HUES64 (cell line): Measurements from ENCODE around the gene ANKRD11.
A peak's percentile ranks its signal among the peaks of the same experiment; 100 is the strongest.

Experiments
- H3K27ac ChIP-seq: 2 replicates; pipeline ENCODE4 v1.7.0; 2013; ENCODE audit warnings: low read depth, low read length, inconsistent platforms
- H3K27me3 ChIP-seq: 2 replicates; pipeline ENCODE4 v1.6.1; 2013; ENCODE audit warnings: mild to moderate bottlenecking, low read length; ENCODE audit not compliant: insufficient read depth
- H3K36me3 ChIP-seq: 2 replicates; pipeline ENCODE4 v1.6.1; 2013; ENCODE audit warnings: mild to moderate bottlenecking, low read length; ENCODE audit not compliant: insufficient read depth
- H3K4me1 ChIP-seq: 2 replicates; pipeline ENCODE4 v1.6.1; 2013; ENCODE audit warnings: mild to moderate bottlenecking, low read length, moderate library complexity; ENCODE audit not compliant: insufficient read depth
- H3K4me3 ChIP-seq: 2 replicates; pipeline ENCODE4 v1.5.1; 2013; ENCODE audit warnings: mild to moderate bottlenecking, low read length, moderate library complexity
- H3K9ac ChIP-seq: 2 replicates; pipeline ENCODE4 v1.6.1; 2013; ENCODE audit warnings: mild to moderate bottlenecking, low read depth, low read length
- H3K9me3 ChIP-seq: 2 replicates; pipeline ENCODE4 v1.6.1; 2013; ENCODE audit warnings: low read depth, low read length; ENCODE audit not compliant: insufficient read depth
- WGBS: fragments of 150-250, 120-280 bp; methylation state at CpG from one replicate; pipeline ENCODE4 v1.1.7; 2013; ENCODE audit warnings: missing lambda C conversion rate; 5-methylcytosine and 5-hydroxymethylcytosine counted together

The ANKRD11 gene

DNA sequence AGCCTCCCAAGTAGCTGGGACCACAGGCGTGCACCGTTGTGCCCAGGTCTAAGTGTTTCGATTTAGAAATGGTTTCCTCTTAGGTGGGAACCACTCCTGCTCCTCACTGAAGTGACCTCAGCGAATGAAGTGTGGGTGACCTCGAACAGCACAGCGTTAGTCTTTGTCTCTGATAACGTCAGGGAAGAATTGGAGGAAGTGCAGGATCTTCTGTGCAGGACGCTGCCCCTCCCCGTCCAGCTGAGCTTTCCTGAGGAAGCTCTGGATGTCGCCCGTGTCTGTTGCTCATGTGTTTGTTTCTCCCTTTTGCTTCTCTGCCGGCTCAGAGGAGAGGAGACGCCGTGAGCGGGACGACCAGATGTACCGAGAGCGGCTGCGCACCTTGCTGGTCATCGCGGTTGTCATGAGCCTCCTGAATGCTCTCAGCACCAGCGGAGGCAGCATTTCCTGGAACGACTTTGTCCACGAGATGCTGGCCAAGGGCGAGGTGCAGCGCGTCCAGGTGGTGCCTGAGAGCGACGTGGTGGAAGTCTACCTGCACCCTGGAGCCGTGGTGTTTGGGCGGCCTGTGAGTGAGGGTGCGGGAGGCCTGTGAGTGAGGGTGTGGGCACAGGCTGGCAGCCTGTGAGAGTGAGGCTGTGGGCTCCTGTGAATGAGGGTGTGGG lies 33.5 kb upstream of the ANKRD11 start:
- no peak overlapping the region for H3K9ac ChIP-seq
- no peak overlapping the region for H3K4me3 ChIP-seq
- H3K4me1 ChIP-seq: no peaks in the 10 kb centered on the region
- H3K9me3 ChIP-seq: no peaks in the 10 kb centered on the region
- 95% methylated on average over 32 of the region's 32 CpGs for WGBS
- H3K36me3 ChIP-seq: peaks cover 98% of the 10 kb centered on the region
- no peak overlapping the region for H3K27ac ChIP-seq
- no peaks in the 10 kb centered on the region for H3K27me3 ChIP-seq

DNA sequence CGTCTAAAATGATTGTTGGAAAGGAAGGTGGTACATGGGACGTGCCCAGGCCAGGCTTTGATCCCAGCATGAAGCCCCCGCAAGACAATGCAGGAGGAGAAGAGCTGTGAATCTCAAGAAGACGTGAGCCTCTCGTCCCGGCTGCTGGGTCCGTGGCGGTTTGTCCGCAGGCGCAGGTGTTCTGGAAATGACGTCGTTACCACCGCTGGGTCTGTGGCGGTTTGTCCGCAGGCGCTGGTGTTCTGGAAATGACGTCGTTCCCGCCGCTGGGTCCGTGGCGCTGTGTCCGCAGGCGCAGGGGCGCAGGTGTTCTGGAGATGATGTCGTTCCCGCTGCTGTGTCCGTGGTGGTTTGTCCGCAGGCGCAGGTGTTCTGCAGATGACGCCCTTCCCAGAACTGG lies 31.9 kb upstream of the ANKRD11 start:
- Histone ChIP-seq H3K27me3 (no peaks in the 10 kb centered on the region), H3K9ac (no peak overlapping the region), H3K9me3 (no peaks in the 10 kb centered on the region), H3K4me3 (no peak overlapping the region), H3K27ac (no peak overlapping the region), H3K36me3 (peaks cover 100% of the 10 kb centered on the region), H3K4me1 (no peaks in the 10 kb centered on the region)
- WGBS: 85% methylated on average over 31 of the region's 31 CpGs

DNA sequence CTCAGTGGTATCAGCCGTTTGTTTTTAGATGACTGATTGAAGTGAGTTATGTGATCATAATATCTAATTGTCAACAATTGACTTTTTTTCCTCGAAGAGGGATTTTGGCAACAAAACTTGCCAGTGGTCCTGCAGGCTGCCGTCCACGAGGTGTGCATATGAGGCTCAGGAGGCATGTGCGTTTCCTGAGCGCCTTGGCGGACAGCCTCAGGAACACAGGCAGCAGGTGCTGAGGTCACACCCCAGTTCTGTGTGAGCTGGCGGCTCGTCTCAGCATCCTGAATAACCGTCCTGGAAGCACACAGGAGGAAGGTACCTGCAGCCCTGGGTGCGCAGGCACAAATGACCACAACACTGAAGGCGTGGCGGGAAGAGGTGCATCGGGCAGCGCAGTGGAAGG lies 29.5 kb upstream of the ANKRD11 start:
- H3K9ac ChIP-seq: no peak overlapping the region
- no peaks in the 10 kb centered on the region for H3K9me3 ChIP-seq
- H3K36me3 ChIP-seq: peaks cover 91% of the 10 kb centered on the region

DNA sequence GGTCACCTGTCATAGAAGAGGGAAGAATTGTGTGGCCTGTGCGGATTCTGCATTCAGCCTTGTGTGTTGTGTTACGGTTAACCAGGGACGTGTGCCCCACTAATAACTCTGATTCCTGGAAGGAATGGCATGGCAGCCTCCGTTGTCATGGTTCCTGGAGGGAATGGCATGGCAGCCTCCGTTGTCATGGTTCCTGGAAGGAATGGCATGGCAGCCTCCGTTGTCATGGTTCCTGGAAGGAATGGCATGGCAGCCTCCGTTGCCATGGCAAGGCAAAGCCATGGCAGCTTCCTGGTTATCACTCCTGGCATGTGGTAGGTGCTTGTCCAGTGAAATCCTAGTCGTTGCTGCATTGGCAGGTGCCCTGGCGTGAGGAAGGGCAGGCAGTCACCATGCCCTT lies 26.8 kb upstream of the ANKRD11 start:
- Histone ChIP-seq H3K9ac (no peak overlapping the region), H3K27me3 (no peaks in the 10 kb centered on the region), H3K27ac (no peak overlapping the region), H3K36me3 (peaks cover 90% of the 10 kb centered on the region), H3K9me3 (no peaks in the 10 kb centered on the region), H3K4me3 (no peak overlapping the region), H3K4me1 (no peaks in the 10 kb centered on the region)
- 81% methylated on average over 9 of the region's 9 CpGs for WGBS

More for the DNA sequence above, 29.5 kb upstream of the ANKRD11 start:
- Histone ChIP-seq H3K27me3 (no peaks in the 10 kb centered on the region), H3K4me1 (no peaks in the 10 kb centered on the region), H3K4me3 (no peak overlapping the region), H3K27ac (no peak overlapping the region)
- WGBS: 90% methylated on average over 15 of the region's 15 CpGs

DNA sequence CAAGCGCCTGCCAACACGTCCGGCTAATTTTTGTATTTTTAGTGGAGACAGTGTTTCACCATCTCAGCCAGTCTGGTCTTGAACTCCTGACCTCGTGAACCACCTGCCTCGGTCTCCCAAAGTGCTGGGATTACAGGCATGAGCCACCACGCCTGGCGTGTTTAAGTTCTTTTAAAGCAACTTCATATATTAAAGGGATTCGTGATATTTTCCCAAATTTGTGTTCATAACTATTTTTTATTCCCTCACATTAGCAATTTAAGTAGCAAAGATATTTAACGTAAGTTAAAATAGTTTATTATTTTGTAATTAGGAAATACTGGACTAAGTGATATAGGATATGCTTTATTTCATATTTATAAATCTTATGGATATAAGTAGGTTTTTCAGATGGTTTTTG lies 22.1 kb upstream of the ANKRD11 start:
- WGBS: 97% methylated on average over 8 of the region's 9 CpGs
- Histone ChIP-seq H3K4me1 (no peaks in the 10 kb centered on the region), H3K36me3 (peaks cover 63% of the 10 kb centered on the region), H3K9ac (no peak overlapping the region), H3K27ac (no peak overlapping the region), H3K27me3 (no peaks in the 10 kb centered on the region), H3K9me3 (no peaks in the 10 kb centered on the region), H3K4me3 (no peak overlapping the region)

DNA sequence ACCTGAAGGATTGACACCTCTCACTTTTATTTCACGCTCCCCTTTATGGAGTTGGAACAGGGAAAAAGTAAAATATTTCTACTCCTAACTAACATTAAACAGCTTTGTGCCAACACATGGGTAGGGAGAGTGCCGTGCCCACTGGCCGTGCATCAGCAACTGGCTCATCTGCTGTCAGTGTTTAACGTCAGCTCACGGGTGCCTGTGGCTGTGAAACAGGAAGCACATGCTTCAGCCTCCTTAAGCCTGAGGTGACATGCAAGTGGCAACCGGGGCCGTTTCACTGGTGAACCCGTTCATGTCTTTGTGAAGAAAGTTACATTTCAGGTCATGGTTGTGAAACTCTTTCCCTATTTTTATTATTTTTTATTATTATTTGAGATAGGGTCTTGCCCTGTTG lies 21.0 kb upstream of the ANKRD11 start:
- 98% methylated on average over 7 of the region's 8 CpGs for WGBS
- 0 out of 2 replicates have a peak, but pooled peaks cover 3% of the 10 kb centered on the region for H3K27me3 ChIP-seq
- no peak overlapping the region for H3K27ac ChIP-seq
- H3K9me3 ChIP-seq: no peaks in the 10 kb centered on the region
- H3K4me1 ChIP-seq: no peaks in the 10 kb centered on the region
- H3K9ac ChIP-seq: no peak overlapping the region
- no peak overlapping the region for H3K4me3 ChIP-seq
- H3K36me3 ChIP-seq: peaks cover 53% of the 10 kb centered on the region

DNA sequence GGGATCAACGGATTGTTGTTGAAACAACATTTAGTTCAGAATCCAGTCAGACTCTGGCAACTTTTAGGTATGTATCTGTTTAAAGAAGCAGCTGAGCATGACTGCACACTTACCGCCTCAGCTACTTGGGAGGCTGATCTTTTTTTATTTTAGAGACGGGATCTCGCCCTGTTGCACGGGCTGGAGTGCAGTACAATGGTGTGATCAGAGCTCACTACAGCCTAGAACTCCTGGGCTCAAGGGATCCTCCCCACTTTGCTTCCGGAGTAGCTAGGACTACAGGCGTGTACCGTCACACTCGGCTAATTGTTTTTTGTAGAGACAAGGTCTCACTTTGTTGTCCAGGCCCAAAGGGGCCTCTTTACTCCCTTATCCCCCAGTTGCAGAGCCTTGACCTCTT lies 20.2 kb upstream of the ANKRD11 start:
- no peak overlapping the region for H3K27ac ChIP-seq
- 97% methylated on average over 9 of the region's 9 CpGs for WGBS
- H3K9ac ChIP-seq: no peak overlapping the region
- H3K36me3 ChIP-seq: peaks cover 46% of the 10 kb centered on the region
- H3K4me1 ChIP-seq: no peaks in the 10 kb centered on the region
- 0 out of 2 replicates have a peak, but pooled peaks cover 3% of the 10 kb centered on the region for H3K27me3 ChIP-seq
- H3K9me3 ChIP-seq: no peaks in the 10 kb centered on the region
- H3K4me3 ChIP-seq: no peak overlapping the region

DNA sequence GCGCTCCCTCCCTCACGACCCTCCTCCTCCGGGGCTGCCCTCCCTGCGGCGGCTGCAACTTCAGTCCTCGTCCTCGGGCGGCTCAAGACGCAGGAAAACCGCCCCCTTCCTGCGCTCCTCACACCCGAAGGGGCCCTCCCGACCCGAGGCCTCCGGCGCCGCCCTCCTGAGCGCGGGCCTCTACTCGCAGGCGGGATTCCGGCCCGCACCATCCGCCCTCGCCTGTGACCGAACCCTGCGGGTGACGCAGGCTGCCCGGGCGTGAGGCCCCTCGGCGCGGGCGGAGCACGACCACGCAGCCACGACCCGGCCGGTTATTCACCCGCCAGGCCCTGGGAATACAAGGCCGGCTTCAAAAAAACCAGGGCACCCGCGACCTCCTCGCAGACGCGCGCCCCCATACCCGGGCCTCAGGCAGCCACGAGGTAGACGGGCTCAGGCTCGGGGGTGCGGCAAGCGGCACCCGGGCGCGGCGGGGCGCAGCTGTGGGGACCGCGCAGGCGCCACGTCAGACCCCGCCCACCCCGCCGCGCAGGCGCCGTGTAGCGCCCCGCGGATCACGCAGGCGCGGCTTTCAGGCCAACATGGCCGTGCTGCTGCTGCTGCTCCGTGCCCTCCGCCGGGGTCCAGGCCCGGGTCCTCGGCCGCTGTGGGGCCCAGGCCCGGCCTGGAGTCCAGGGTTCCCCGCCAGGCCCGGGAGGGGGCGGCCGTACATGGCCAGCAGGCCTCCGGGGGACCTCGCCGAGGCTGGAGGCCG lies 17.7 kb upstream of the ANKRD11 start, which contains the start of gene SPG7:
SPG7 (plus strand) TSS at position 570 of the 757 bp plus-strand sequence; CDS start at position 585, 15 bp downstream.
- no peaks in the 10 kb centered on the region for H3K4me1 ChIP-seq
- H3K36me3 ChIP-seq: peaks cover 28% of the 10 kb centered on the region
- 0 out of 2 replicates have a peak, but pooled peaks cover 3% of the 10 kb centered on the region for H3K27me3 ChIP-seq
- peak within 1 kb of the TSS; percentile 74 for H3K4me3 ChIP-seq
- under 1% methylated on average over 90 of the region's 90 CpGs for WGBS
- no peaks in the 10 kb centered on the region for H3K9me3 ChIP-seq
- peak within 1 kb of the TSS; percentile 97 for H3K9ac ChIP-seq
- H3K27ac ChIP-seq: peak within 1 kb of the TSS; percentile 90

DNA sequence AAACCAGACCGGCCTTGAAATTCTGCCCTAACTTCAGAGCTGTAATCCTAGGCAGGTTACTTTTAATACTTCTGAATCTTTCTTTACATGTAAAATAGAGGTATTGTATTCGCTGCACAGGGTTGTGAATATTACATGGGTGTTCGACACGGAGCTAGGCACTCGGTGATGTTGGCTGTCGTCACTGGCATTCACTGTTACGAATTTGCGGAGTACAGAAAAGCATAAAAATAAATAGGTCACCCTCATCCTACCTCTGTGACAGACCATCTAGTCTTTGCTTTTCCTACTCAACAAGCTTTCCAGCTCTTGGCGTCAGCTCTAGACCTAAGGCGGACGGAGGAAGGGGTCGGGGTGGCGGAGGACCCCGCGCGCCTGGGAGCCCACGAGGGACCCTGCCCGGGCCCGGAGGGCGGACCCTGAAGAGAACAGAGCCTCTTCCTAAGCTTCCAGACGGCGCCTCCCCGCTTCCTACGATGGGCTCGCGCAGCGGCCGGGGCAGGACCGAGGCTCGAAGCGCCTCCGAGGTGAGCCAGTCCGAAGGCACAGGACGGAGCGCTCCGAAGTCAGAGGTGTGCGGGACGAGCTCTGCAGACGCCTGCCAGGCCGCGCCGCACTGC lies 17.0 kb upstream of the ANKRD11 start:
- Histone ChIP-seq H3K27me3 (0 out of 2 replicates have a peak, but pooled peaks cover 3% of the 10 kb centered on the region), H3K4me3 (peak overlapping the region; percentile 74), H3K9me3 (no peaks in the 10 kb centered on the region), H3K27ac (peak overlapping the region; percentile 90), H3K36me3 (peaks cover 21% of the 10 kb centered on the region), H3K4me1 (no peaks in the 10 kb centered on the region), H3K9ac (peak overlapping the region; percentile 97)
- 18% methylated on average over 42 of the region's 42 CpGs for WGBS

DNA sequence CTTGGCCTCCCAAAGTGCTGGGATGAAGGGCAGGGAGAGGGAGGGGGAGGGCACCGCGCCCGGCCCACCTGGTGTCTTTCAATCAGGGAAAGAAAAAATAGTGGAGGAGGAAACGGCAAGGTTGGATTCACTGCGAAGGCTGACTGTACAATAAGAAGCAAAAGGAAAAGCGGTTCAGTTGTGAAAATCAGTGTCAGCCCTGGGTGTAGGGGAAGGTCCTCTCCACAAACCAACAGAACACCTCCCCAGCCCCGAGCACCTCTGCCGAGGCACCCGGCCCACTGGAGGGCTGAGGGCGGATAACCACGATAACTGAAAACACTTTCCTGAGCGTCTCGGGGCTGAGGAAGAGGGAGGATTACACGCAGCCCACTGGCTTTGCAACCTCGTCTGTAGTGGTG lies 16.4 kb upstream of the ANKRD11 start:
- peak overlapping the region; percentile 74 for H3K4me3 ChIP-seq
- no peaks in the 10 kb centered on the region for H3K4me1 ChIP-seq
- H3K9ac ChIP-seq: peak overlapping the region; percentile 97; the same call in 1 of the 2 replicates
- no peak overlapping the region for H3K27ac ChIP-seq
- no peaks in the 10 kb centered on the region for H3K9me3 ChIP-seq
- H3K36me3 ChIP-seq: peaks cover 17% of the 10 kb centered on the region
- WGBS: 86% methylated on average over 14 of the region's 15 CpGs
- H3K27me3 ChIP-seq: 0 out of 2 replicates have a peak, but pooled peaks cover 3% of the 10 kb centered on the region

DNA sequence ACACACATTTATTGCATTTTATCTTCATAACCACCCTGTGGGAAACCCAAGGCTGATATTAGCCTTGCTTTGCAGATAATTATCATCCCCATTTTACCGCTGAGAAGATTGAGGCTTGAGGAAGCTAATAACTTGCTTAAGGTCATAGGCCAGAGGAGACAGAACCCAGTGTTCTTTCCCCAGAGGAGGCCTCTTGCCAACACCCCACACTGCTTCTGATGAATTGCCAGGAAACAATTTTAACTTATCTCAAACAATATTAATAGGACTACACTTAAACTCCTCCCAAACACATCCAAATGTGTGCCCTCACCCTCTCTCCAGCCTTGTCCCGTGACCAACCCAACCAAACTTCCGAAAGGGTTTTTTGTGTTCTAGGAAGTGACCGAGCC lies 15.7 kb upstream of the ANKRD11 start:
- H3K36me3 ChIP-seq: peaks cover 10% of the 10 kb centered on the region
- 95% methylated on average over 4 of the region's 4 CpGs for WGBS
- no peaks in the 10 kb centered on the region for H3K9me3 ChIP-seq
- H3K27ac ChIP-seq: no peak overlapping the region
- no peak overlapping the region for H3K9ac ChIP-seq
- H3K27me3 ChIP-seq: 0 out of 2 replicates have a peak, but pooled peaks cover 3% of the 10 kb centered on the region
- H3K4me3 ChIP-seq: no peak overlapping the region
- no peaks in the 10 kb centered on the region for H3K4me1 ChIP-seq
